ENCODE results near the gene SLC13A3.

SLC13A3 gene

GRCh38 chr20:46604551-46605133, 46.6 kb downstream of the SLC13A3 start:
- TF ChIP-seq CTCF (conservative IDR thresholded peaks at IDR 0.05) (no peak), ZFX (IDR thresholded peaks at IDR 0.05) (no peak)
- H3K27ac ChIP-seq: no peak overlapping the region

GRCh38 chr20:46602429-46602828, 48.8 kb downstream of the SLC13A3 start:
- no peak for TF ChIP-seq ZFX (IDR thresholded peaks at IDR 0.05)
- no peak for TF ChIP-seq CTCF (conservative IDR thresholded peaks at IDR 0.05)
- H3K27ac ChIP-seq: no peak overlapping the region

- H3K27ac ChIP-seq: no peak overlapping the region
- TF ChIP-seq ZFX (IDR thresholded peaks at IDR 0.05) (no peak), CTCF (conservative IDR thresholded peaks at IDR 0.05) (no peak)
Observed at GRCh38 chr20:46601603-46602122, 49.6 kb downstream of the SLC13A3 start.

- TF ChIP-seq ZFX (IDR thresholded peaks at IDR 0.05): no peak
- TF ChIP-seq CTCF (conservative IDR thresholded peaks at IDR 0.05): no peak
- H3K27ac ChIP-seq: no peak overlapping the region
Observed at GRCh38 chr20:46600286-46600752, 50.9 kb downstream of the SLC13A3 start.

- TF ChIP-seq CTCF (conservative IDR thresholded peaks at IDR 0.05) (no peak), ZFX (IDR thresholded peaks at IDR 0.05) (no peak)
Observed at GRCh38 chr20:46599227-46599987, 51.9 kb downstream of the SLC13A3 start.

GRCh38 chr20:46595933-46596332, 55.3 kb downstream of the SLC13A3 start:
- TF ChIP-seq ZFX (IDR thresholded peaks at IDR 0.05): no peak
- TF ChIP-seq CTCF (conservative IDR thresholded peaks at IDR 0.05): no peak
- no peak overlapping the region for H3K27ac ChIP-seq

More at GRCh38 chr20:46599227-46599987, 51.9 kb downstream of the SLC13A3 start:
- no peak overlapping the region for H3K27ac ChIP-seq

GRCh38 chr20:46594725-46595124, 56.5 kb downstream of the SLC13A3 start:
- no peak for TF ChIP-seq ZFX (IDR thresholded peaks at IDR 0.05)
- TF ChIP-seq CTCF (conservative IDR thresholded peaks at IDR 0.05): no peak
- no peak overlapping the region for H3K27ac ChIP-seq

Data from C4-2B (cell line).